ENCODE measurements around the gene C17orf67. TPM values are rescaled to one million over a fixed set of nuclear protein-coding genes. Genes with fewer than 3 reads are reported as not detected.

The C17orf67 gene
- total and polyA plus RNA-seq, 5 donors, result 0.43 to 1.3 (median 0.95) TPM

DNA sequence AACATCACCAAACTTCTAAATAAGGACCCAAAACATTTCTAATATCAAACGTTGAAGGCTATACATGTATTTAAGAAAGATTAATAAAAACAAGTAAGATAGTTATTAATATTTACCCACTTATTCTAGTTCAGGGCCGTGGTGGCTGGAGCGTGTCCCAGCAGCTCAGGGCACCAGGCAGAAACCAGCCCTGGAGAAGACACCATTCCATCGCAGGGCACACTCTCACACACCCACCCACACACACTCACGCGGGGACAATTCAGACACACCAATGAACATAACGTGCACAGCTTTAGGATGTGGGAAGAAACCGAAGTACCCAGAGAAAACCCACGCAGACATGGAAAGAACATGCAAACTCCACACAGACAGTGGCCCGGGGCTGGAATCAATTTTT lies 13.5 kb downstream of the C17orf67 start:
- no peak overlapping the region for H3K27ac ChIP-seq (ENCODE audit: low read length)
- DNase-seq (no peak), ATAC-seq (no peak)
- no peak overlapping the region for H3K4me3 ChIP-seq (ENCODE audit: low read length)
- no peaks in the 10 kb centered on the region for H3K4me1 ChIP-seq (ENCODE audit: control insufficient read depth, insufficient read depth, low read length)
- no peaks in the 10 kb centered on the region for H3K9me3 ChIP-seq (ENCODE audit: control insufficient read depth, low read length)
- intact Hi-C loops (cut with DNase I), result loop anchor here in 3 of 4 donors (5.0 to 10.0 kb wide), 2 partner anchors 115 to 117 kb away; no protein-coding TSS in a partner anchor
- no peaks in the 10 kb centered on the region for H3K27me3 ChIP-seq (ENCODE audit: control insufficient read depth, insufficient read depth)
- WGBS, result 82% methylated on average over 10 of the region's 10 CpGs

DNA sequence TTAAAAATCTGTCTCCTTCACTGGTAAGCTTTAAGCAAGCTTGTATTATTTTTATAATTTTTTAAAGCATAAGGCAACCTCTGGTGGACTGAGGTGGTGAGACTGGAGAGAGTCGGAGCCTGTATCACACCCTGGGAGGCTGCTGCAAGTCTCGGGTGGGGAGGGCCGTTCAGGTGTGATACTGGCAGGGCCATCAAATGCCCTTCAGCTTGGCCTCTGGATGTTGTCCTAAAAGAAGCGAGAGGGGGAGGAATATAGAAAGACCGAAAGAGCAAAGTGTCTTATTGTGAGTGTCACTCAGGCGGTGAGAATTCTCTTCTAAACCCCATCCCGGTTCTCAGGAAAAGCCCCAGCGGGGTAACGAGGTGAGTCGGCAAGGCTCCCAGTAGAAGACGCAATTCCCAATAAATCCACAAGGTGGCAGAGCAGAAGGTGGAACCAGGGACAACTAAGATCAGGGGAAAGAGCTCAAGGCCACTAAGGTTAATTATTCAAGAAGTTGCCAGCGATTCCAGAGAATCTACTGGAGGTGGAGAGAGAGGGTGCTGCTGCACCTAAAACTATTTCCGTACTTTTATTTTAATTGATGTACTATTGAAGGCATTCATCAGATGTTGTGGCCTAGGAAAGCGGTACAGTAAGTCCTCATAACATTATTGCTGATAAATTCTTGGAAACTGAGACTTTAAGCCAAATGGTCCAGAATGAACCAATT lies 14.1 kb downstream of the C17orf67 start:
- no peaks in the 10 kb centered on the region for H3K9me3 ChIP-seq (ENCODE audit: control insufficient read depth, low read length)
- ATAC-seq, result peak; percentile 69 to 77
- 21% methylated on average over 14 of the region's 14 CpGs for WGBS
- H3K4me3 ChIP-seq (ENCODE audit: low read length), result no peak overlapping the region
- no peaks in the 10 kb centered on the region for H3K27me3 ChIP-seq (ENCODE audit: control insufficient read depth, insufficient read depth)
- no peak overlapping the region for H3K27ac ChIP-seq (ENCODE audit: low read length)
- DNase-seq, result peak in 1 of 3 donors; percentile 64
- H3K4me1 ChIP-seq (ENCODE audit: control insufficient read depth, insufficient read depth, low read length), result no peaks in the 10 kb centered on the region
- intact Hi-C loops (cut with DNase I), result loop anchor here (2.0 to 10.0 kb wide), 3 partner anchors 115 to 121 kb away; no protein-coding TSS in a partner anchor

DNA sequence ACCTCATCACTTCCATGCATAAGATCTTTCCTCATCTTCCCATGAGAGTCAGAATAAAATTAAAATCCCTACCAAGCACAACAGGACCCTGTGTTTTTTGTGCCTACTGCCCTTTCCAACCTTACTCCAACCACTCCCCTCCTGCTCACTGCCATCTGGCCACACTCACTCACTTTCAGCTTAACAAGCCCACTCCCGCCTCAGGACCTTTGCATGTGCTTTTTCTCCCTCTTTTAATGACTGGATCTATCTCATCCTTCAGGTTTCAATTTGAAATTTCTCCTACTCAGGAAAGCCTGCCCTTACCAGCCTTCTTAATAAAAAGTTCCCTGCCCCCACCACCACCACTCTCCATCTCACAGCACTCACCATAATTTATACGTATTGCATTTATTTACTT lies 14.7 kb downstream of the C17orf67 start:
- WGBS, result 92% methylated on average over 2 of the region's 2 CpGs
- H3K27ac ChIP-seq (ENCODE audit: low read length), result no peak overlapping the region
- no peaks in the 10 kb centered on the region for H3K9me3 ChIP-seq (ENCODE audit: control insufficient read depth, low read length)
- H3K4me3 ChIP-seq (ENCODE audit: low read length), result no peak overlapping the region
- no peak for DNase-seq
- ATAC-seq, result no peak
- no peaks in the 10 kb centered on the region for H3K27me3 ChIP-seq (ENCODE audit: control insufficient read depth, insufficient read depth)
- intact Hi-C loops (cut with DNase I), result loop anchor here in 1 of 4 donors (2.0 kb wide), 1 partner anchor 122 kb away; no protein-coding TSS in a partner anchor
- no peaks in the 10 kb centered on the region for H3K4me1 ChIP-seq (ENCODE audit: control insufficient read depth, insufficient read depth, low read length)

DNA sequence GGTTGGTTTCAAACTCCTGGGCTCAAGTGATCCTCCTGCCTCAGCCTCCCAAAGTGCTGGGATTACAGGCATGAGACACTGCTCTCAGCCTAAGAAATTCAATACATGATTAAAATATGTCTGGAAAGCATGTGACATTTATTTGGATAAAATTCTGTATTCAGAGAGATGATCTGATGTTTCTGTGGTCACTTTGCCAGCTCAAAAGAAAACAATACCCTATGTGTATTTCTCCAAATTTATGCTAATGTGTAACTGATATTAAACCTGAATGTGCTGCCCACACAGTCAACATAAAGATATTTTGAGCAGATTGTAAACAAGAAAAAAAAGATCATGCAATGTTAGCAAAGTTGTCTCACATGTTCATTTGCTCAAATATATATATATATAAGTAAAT lies 16.7 kb downstream of the C17orf67 start:
- no peaks in the 10 kb centered on the region for H3K9me3 ChIP-seq (ENCODE audit: control insufficient read depth, low read length)
- DNase-seq, result no peak
- H3K4me1 ChIP-seq (ENCODE audit: control insufficient read depth, insufficient read depth, low read length), result no peaks in the 10 kb centered on the region
- no peaks in the 10 kb centered on the region for H3K27me3 ChIP-seq (ENCODE audit: control insufficient read depth, insufficient read depth)
- no peak for ATAC-seq
- no peak overlapping the region for H3K27ac ChIP-seq (ENCODE audit: low read length)
- intact Hi-C loops (cut with DNase I), result no loop called here
- no peak overlapping the region for H3K4me3 ChIP-seq (ENCODE audit: low read length)

DNA sequence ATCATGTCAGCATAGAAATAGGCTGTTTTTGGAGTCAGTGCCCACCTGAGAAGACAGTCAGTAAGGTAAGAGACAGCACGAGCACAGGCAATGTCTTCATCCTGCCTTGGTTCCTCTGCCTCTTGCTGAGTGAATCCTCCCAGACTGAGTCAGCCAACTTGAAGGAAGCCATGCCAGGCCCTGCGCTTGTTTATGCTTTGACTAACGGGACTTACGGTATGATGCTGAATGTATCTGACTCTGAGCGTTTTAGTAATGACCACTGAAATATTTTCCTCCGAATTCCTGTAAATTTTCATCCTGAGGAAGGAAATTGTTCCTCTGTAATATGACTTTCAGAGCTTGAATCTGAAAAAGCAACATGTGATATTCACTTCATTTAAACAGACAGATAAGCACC lies 18.0 kb downstream of the C17orf67 start:
- Histone ChIP-seq H3K4me1 (ENCODE audit: control insufficient read depth, insufficient read depth, low read length) (no peaks in the 10 kb centered on the region), H3K27me3 (ENCODE audit: control insufficient read depth, insufficient read depth) (no peaks in the 10 kb centered on the region), H3K27ac (ENCODE audit: low read length) (no peak overlapping the region), H3K4me3 (ENCODE audit: low read length) (no peak overlapping the region), H3K9me3 (ENCODE audit: control insufficient read depth, low read length) (no peaks in the 10 kb centered on the region)
- ATAC-seq (no peak), DNase-seq (no peak)
- intact Hi-C loops (cut with DNase I), result no loop called here
- 72% methylated on average over 6 of the region's 6 CpGs for WGBS

DNA sequence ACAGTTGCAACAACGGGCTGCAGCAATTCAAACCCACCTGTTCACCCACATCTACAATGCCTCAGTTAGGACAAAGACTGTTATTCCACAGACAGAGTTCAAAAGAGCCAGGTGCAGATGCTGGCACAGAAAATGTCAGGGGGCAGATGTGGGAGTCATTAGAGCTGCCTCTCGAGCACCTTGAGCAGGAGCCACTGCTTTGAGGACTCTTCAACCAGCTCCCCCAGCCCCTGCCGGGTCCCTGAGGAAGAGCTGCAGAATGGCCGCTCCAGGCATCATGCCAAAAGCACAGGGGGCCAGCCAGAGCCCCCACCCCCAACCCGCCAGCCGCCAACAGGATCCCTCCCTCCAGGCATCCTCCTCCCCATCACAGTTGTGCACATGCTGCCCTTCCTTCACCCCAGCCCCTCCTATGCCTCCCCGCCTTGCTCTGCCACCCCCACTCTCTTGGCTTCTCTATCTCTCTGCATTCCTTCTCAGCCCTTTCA lies 20.8 kb downstream of the C17orf67 start:
- ATAC-seq (no peak), DNase-seq (no peak)
- Histone ChIP-seq H3K4me1 (ENCODE audit: control insufficient read depth, insufficient read depth, low read length) (no peaks in the 10 kb centered on the region), H3K4me3 (ENCODE audit: low read length) (no peak overlapping the region), H3K27me3 (ENCODE audit: control insufficient read depth, insufficient read depth) (no peaks in the 10 kb centered on the region), H3K9me3 (ENCODE audit: control insufficient read depth, low read length) (no peaks in the 10 kb centered on the region), H3K27ac (ENCODE audit: low read length) (no peak overlapping the region)
- 53% methylated on average over 7 of the region's 7 CpGs for WGBS
- intact Hi-C loops (cut with DNase I), result no loop called here

DNA sequence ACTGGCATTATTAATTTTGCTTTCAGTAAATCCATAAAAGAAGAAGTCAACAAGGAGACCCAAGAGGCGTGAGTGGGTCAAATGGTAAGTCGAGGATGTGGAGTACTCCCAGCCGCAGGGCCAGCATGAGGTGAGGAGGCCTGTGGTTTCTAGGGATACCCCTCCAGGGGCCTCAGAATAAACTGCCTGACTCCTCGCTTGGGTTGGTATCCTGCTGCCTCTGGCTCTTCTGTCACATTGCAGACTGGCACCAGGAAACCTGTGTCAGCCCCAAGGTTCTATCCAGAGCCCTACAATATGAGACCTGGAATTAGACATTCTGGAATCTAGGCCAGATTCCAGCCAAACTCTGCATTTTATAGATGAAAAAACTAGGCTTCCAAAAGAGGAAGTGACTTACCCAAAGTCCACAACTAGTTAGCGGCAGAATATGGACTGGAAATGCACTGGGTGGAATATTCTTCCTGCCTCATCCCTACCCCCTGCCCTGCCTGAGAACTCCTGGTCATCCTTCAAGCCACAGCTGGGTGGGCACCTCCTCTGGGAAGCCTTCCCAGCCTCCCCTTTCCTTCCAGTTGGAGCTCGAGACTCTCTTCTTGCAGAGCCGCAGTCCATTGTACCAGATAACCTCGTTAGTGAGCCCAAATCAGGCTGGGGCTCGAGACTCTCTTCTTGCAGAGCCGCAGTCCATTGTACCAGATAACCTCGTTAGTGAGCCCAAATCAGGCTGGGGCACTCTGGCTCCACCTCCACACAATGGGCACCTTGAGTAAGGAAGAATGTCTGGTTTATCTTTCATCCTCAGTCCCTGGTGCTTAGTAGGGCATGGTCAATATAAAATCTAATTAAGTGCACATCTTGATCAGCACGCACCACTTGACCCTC lies 22.6 kb downstream of the C17orf67 start:
- H3K9me3 ChIP-seq (ENCODE audit: control insufficient read depth, low read length), result no peaks in the 10 kb centered on the region
- DNase-seq, result no peak
- no peaks in the 10 kb centered on the region for H3K27me3 ChIP-seq (ENCODE audit: control insufficient read depth, insufficient read depth)
- intact Hi-C loops (cut with DNase I), result no loop called here
- H3K4me3 ChIP-seq (ENCODE audit: low read length), result no peak overlapping the region
- H3K4me1 ChIP-seq (ENCODE audit: control insufficient read depth, insufficient read depth, low read length), result no peaks in the 10 kb centered on the region
- no peak for ATAC-seq
- WGBS, result 87% methylated on average over 12 of the region's 12 CpGs
- no peak overlapping the region for H3K27ac ChIP-seq (ENCODE audit: low read length)

DNA sequence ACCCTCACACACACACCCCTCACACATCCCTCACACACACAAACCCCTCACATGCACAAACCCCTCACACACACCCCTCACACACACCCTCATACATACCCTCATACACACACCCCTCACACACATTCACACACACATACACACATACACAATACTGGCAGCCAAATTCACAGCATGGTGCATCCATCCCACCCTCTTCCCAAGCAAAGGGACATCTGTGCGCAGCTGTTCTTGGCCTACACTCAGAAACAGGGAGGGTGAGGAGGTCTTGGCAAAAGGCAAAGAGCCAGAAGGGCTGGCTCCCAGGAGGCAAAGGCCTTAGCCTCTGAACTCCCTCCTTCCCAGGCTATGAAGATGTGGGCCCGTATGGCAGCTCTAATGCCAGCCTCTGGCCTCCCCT lies 23.4 kb downstream of the C17orf67 start:
- H3K9me3 ChIP-seq (ENCODE audit: control insufficient read depth, low read length), result no peaks in the 10 kb centered on the region
- ATAC-seq (peak in 1 of 2 donors; percentile 11), DNase-seq (no peak)
- 62% methylated on average over 2 of the region's 2 CpGs for WGBS
- no peak overlapping the region for H3K27ac ChIP-seq (ENCODE audit: low read length)
- intact Hi-C loops (cut with DNase I), result no loop called here
- H3K4me3 ChIP-seq (ENCODE audit: low read length), result no peak overlapping the region
- no peaks in the 10 kb centered on the region for H3K27me3 ChIP-seq (ENCODE audit: control insufficient read depth, insufficient read depth)
- no peaks in the 10 kb centered on the region for H3K4me1 ChIP-seq (ENCODE audit: control insufficient read depth, insufficient read depth, low read length)

DNA sequence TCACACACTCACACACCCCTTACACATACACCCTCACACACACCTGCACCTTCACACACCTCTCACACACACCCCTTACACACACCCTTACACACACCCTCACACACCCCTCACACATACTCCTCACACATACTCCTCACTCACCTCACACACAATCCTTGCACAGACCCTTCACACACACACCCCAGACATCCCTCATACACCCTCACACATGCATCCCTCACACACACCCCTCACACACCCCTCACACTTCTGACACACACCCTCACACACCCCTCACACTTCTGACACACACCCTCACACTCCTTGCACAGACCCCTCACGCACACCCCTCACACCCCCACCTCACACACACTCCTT lies 23.9 kb downstream of the C17orf67 start:
- WGBS, result 89% methylated on average over 1 of the region's 1 CpG
- Histone ChIP-seq H3K9me3 (ENCODE audit: control insufficient read depth, low read length) (no peaks in the 10 kb centered on the region), H3K4me3 (ENCODE audit: low read length) (no peak overlapping the region), H3K27ac (ENCODE audit: low read length) (no peak overlapping the region), H3K4me1 (ENCODE audit: control insufficient read depth, insufficient read depth, low read length) (no peaks in the 10 kb centered on the region), H3K27me3 (ENCODE audit: control insufficient read depth, insufficient read depth) (no peaks in the 10 kb centered on the region)
- intact Hi-C loops (cut with DNase I), result no loop called here
- peak in 1 of 2 donors; percentile 27 for ATAC-seq
- DNase-seq, result no peak

DNA sequence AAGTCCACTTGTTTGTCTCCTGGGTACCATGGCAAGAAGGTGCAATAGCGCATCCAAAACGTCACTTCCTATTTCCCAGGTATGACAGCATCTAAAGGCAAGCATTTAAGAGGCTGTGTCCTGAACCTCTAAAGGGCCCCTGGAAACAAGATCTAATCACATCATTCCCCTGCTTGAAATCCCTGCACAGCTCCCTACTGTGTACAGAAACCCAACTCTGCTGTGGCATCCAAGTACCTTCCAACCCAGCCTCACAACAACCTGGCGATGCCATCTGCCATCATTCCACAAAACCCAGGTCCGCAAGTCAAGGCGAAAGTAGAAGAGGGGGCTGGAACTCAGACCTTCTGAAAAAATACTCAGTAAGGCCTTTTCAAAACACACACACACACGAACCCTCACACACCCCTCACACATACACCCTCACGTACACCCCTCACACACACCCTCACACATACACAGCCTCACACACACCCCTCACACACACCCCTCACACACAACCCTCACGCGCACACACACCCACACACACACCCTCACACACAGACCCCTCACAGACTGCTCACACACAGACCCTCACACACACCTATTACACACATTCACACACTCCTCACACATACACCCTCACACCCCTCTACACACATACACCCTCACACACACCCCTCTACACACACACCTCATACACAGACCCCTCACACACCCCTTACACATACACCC lies 24.5 kb downstream of the C17orf67 start:
- peak; percentile 20 to 33 for ATAC-seq
- H3K27me3 ChIP-seq (ENCODE audit: control insufficient read depth, insufficient read depth), result no peaks in the 10 kb centered on the region
- no peak for DNase-seq
- no peak overlapping the region for H3K27ac ChIP-seq (ENCODE audit: low read length)
- 92% methylated on average over 9 of the region's 9 CpGs for WGBS
- H3K9me3 ChIP-seq (ENCODE audit: control insufficient read depth, low read length), result no peaks in the 10 kb centered on the region
- no peak overlapping the region for H3K4me3 ChIP-seq (ENCODE audit: low read length)
- intact Hi-C loops (cut with DNase I), result no loop called here
- no peaks in the 10 kb centered on the region for H3K4me1 ChIP-seq (ENCODE audit: control insufficient read depth, insufficient read depth, low read length)

DNA sequence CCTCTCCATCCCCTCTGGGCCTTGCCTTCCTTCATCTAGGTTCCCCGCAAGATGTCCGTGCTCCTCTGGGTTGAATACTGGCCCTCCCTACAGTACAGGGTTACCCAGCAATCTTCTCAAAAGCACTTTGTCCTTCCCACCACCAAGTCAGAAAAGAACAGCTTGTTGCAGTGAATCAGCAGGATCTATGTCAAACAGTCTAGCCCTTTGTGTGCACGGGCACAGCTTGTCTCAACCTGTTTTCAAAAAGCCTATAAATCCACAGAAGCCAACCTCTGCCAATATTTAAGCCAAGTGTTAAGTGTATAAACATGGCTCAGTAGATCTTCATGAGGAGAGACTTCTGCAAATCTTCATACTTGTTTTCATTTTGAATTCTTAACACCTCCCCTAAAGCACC lies 25.2 kb downstream of the C17orf67 start:
- Histone ChIP-seq H3K9me3 (ENCODE audit: control insufficient read depth, low read length) (no peaks in the 10 kb centered on the region), H3K27ac (ENCODE audit: low read length) (no peak overlapping the region), H3K27me3 (ENCODE audit: control insufficient read depth, insufficient read depth) (no peaks in the 10 kb centered on the region), H3K4me3 (ENCODE audit: low read length) (no peak overlapping the region), H3K4me1 (ENCODE audit: control insufficient read depth, insufficient read depth, low read length) (no peaks in the 10 kb centered on the region)
- intact Hi-C loops (cut with DNase I), result no loop called here
- ATAC-seq (no peak), DNase-seq (no peak)
- 86% methylated on average over 3 of the region's 3 CpGs for WGBS

All from right cardiac atrium (tissue), 5 donors.